ENCODE measurements around the gene RBP5. TPM values are rescaled to one million over a fixed set of nuclear protein-coding genes. Genes with fewer than 3 reads are reported as not detected.

RBP5 gene
- total and polyA plus RNA-seq, 10 donors: 55.5 to 170 (median 105) TPM

- H3K4me1 ChIP-seq: no peaks in the 10 kb centered on the region
- WGBS, 5 donors: 0 to 11% (median 8%) methylated on average over 1 of the region's 1 CpG
- no peaks in the 10 kb centered on the region for H3K9me3 ChIP-seq
- no peak for TF ChIP-seq CTCF (IDR thresholded peaks at IDR 0.05 in 8 of 11, conservative IDR thresholded peaks at IDR 0.05 in 3 of 11)
- no peak for TF ChIP-seq POLR2AphosphoS5 (IDR thresholded peaks at IDR 0.05)
- no peak for TF ChIP-seq POLR2A (IDR thresholded peaks at IDR 0.05)
- intact Hi-C loops (cut with DNase I; ENCODE audit: low total_unique reads): no loop called here
- no peak for DNase-seq
- H3K27ac ChIP-seq: no peak overlapping the region
- H3K4me3 ChIP-seq: no peak overlapping the region
- H3K27me3 ChIP-seq (replicated peaks in 1 of 7): no peaks in the 10 kb centered on the region
- H3K36me3 ChIP-seq: peaks cover 0 to 18% (median 0%) of the 10 kb centered on the region in 6 donors
Observed at GRCh38 chr12:7073946-7074345, 54.7 kb downstream of the RBP5 start.

Small RNA genes within 50 kb of the gene (small RNA-seq; reads per million reads assigned to genes)
- gene RNU6-485P: 0 reads per million in 4 donors

Other genes starting within 250 kb of the RBP5 start
- gene LRRC23, start 224.1 kb downstream of the RBP5 start, total RNA-seq: 1 to 10 TPM; 3.1 to 9.6 (median 5.9) TPM
- gene LRRC23, start 224.1 kb downstream of the RBP5 start, polyA plus RNA-seq: 10 to 100 TPM in 1 of 3 donors, 1 to 10 TPM in 2; 7.0 to 10.1 (median 7.5) TPM
- 10 to 100 TPM in 6 of 7 donors, 1 to 10 TPM in 1; 7.6 to 37.7 (median 25.0) TPM for gene ENO2, start 214.3 kb downstream of the RBP5 start, total RNA-seq
- 10 to 100 TPM; 11.5 to 41.3 (median 29.1) TPM for gene ENO2, start 214.3 kb downstream of the RBP5 start, polyA plus RNA-seq
- 100 to 1,000 TPM in 1 of 7 donors, 10 to 100 TPM in 6; 64.7 to 112 (median 81.7) TPM for gene ATN1, start 200.9 kb downstream of the RBP5 start, total RNA-seq
- 10 to 100 TPM; 10.1 to 42.0 (median 21.4) TPM for gene ATN1, start 200.9 kb downstream of the RBP5 start, polyA plus RNA-seq
- gene RNU7-1, start 185.1 kb downstream of the RBP5 start, total RNA-seq: not detected
- not detected for gene RNU7-1, start 185.1 kb downstream of the RBP5 start, polyA plus RNA-seq
- gene C12orf57, start 184.9 kb downstream of the RBP5 start, total RNA-seq: 100 to 1,000 TPM in 6 of 7 donors, 10 to 100 TPM in 1; 79.2 to 364 (median 116) TPM
- gene C12orf57, start 184.9 kb downstream of the RBP5 start, polyA plus RNA-seq: 100 to 1,000 TPM; 181 to 323 (median 242) TPM
- 100 to 1,000 TPM; 314 to 431 (median 423) TPM for gene PTPN6, start 177.5 kb downstream of the RBP5 start, total RNA-seq
- 100 to 1,000 TPM; 398 to 713 (median 604) TPM for gene PTPN6, start 177.5 kb downstream of the RBP5 start, polyA plus RNA-seq
- gene PHB2, start 158.2 kb downstream of the RBP5 start, total RNA-seq: 100 to 1,000 TPM; 127 to 143 (median 133) TPM
- gene PHB2, start 158.2 kb downstream of the RBP5 start, polyA plus RNA-seq: 100 to 1,000 TPM; 166 to 199 (median 177) TPM
- gene EMG1, start 158.0 kb downstream of the RBP5 start, total RNA-seq: 10 to 100 TPM; 19.9 to 56.3 (median 44.0) TPM
- gene EMG1, start 158.0 kb downstream of the RBP5 start, polyA plus RNA-seq: 10 to 100 TPM; 23.6 to 38.3 (median 37.1) TPM
- gene LPCAT3, start 110.4 kb downstream of the RBP5 start, total RNA-seq: 10 to 100 TPM; 28.8 to 52.5 (median 40.8) TPM
- 10 to 100 TPM in 2 of 3 donors, 1 to 10 TPM in 1; 9.7 to 13.5 (median 11.2) TPM for gene LPCAT3, start 110.4 kb downstream of the RBP5 start, polyA plus RNA-seq
- gene C1S, start 68.2 kb downstream of the RBP5 start, total RNA-seq: 100 to 1,000 TPM; 235 to 451 (median 312) TPM
- gene C1S, start 68.2 kb downstream of the RBP5 start, polyA plus RNA-seq: 100 to 1,000 TPM; 102 to 179 (median 128) TPM
- 100 to 1,000 TPM; 188 to 421 (median 289) TPM for gene C1R, start 36.4 kb downstream of the RBP5 start, total RNA-seq
- gene C1R, start 36.4 kb downstream of the RBP5 start, polyA plus RNA-seq: 100 to 1,000 TPM in 2 of 3 donors, 10 to 100 TPM in 1; 91.8 to 183 (median 154) TPM
- 100 to 1,000 TPM in 3 of 7 donors, 10 to 100 TPM in 4; 67.0 to 126 (median 93.1) TPM for gene C1RL, start 19.7 kb downstream of the RBP5 start, total RNA-seq
- gene C1RL, start 19.7 kb downstream of the RBP5 start, polyA plus RNA-seq: 10 to 100 TPM; 19.1 to 26.1 (median 20.3) TPM
- 100 to 1,000 TPM in 2 of 7 donors, 10 to 100 TPM in 5; 40.1 to 131 (median 87.9) TPM for gene CLSTN3, start 1.5 kb upstream of the RBP5 start, total RNA-seq
- 10 to 100 TPM; 15.0 to 21.5 (median 18.7) TPM for gene CLSTN3, start 1.5 kb upstream of the RBP5 start, polyA plus RNA-seq
- 10 to 100 TPM; 16.9 to 35.8 (median 25.5) TPM for gene PEX5, start 60.8 kb upstream of the RBP5 start, total RNA-seq
- gene PEX5, start 60.8 kb upstream of the RBP5 start, polyA plus RNA-seq: 10 to 100 TPM; 13.4 to 19.3 (median 14.4) TPM
- not detected for gene ACSM4, start 175.2 kb upstream of the RBP5 start, total RNA-seq
- not detected for gene ACSM4, start 175.2 kb upstream of the RBP5 start, polyA plus RNA-seq

All from spleen (tissue), 11 donors.